ENCODE results near the gene FOSL2.

FOSL2 gene

GRCh38 chr2:28451793-28452533 is 59.3 kb downstream of the FOSL2 start:
- DNase-seq (ENCODE audit: low spot score): no peak

GRCh38 chr2:28452534-28453081 is 60.0 kb downstream of the FOSL2 start:
- peak; percentile 46 for DNase-seq (ENCODE audit: low spot score)

- no peak for DNase-seq (ENCODE audit: low spot score)
Observed at GRCh38 chr2:28453396-28453795, 60.7 kb downstream of the FOSL2 start.

- no peak for DNase-seq (ENCODE audit: low spot score)
Observed at GRCh38 chr2:28454016-28454930, 61.6 kb downstream of the FOSL2 start.

- DNase-seq (ENCODE audit: low spot score): no peak
Observed at GRCh38 chr2:28457237-28457636, 64.6 kb downstream of the FOSL2 start.

- no peak for DNase-seq (ENCODE audit: low spot score)
Observed at GRCh38 chr2:28461056-28461455, 68.4 kb downstream of the FOSL2 start.

GRCh38 chr2:28462122-28462521 is 69.5 kb downstream of the FOSL2 start:
- DNase-seq (ENCODE audit: low spot score): no peak

GRCh38 chr2:28463211-28463816 is 70.7 kb downstream of the FOSL2 start:
- DNase-seq (ENCODE audit: low spot score): no peak

- DNase-seq (ENCODE audit: low spot score): no peak
Observed at GRCh38 chr2:28463893-28464292, 71.2 kb downstream of the FOSL2 start.

GRCh38 chr2:28465148-28465885 is 72.7 kb downstream of the FOSL2 start:
- DNase-seq (ENCODE audit: low spot score): no peak
